H1 (cell line): ENCODE measurements around the gene CRELD1. TPM values are rescaled to one million over a fixed set of nuclear protein-coding genes. Genes with fewer than 3 reads are reported as not detected.

ENCODE experiments used
- CTCF ChIA-PET: fragments of 300-600 bp; sonication (Branson Sonifier 250); formaldehyde crosslinking; loops from one replicate; lab custom pipeline; 2021; ENCODE audit not compliant: partially characterized antibody; lab: Charles Lee
- POLR2A ChIA-PET: fragments of 300-600 bp; sonication (Branson Sonifier 250); formaldehyde crosslinking; loops from one replicate; lab custom pipeline; 2021; ENCODE audit warnings: inconsistent platforms; ENCODE audit not compliant: partially characterized antibody; lab: Charles Lee
- DNase-seq, 2 experiments: peaks; one replicate each; pipeline versions ENCODE4 v3.0.0 to v3.0.0-alpha.2; 2010 to 2022; ENCODE audit warnings: low spot score in 2 of 2, low read depth in 1 of 2, mixed read lengths in 1 of 2
- FAIRE-seq: peaks from 2 replicates; lab custom pipeline; 2011; peaks lifted over from hg19 to GRCh38; lab: Jason Lieb, UNC
- H2AFZ ChIP-seq: 2 replicates; pipeline ENCODE4 v1.8.1; 2012; ENCODE audit warnings: low read length, inconsistent platforms
- H2AK5ac ChIP-seq: 2 replicates; pipeline ENCODE4 v1.6.1; 2013; ENCODE audit warnings: low read depth, low read length
- H2BK120ac ChIP-seq: replicated peaks from 2 replicates; pipeline ENCODE3; 2013; ENCODE audit warnings: low read depth, low read length, inconsistent platforms
- H2BK12ac ChIP-seq: 2 replicates; pipeline ENCODE4 v1.6.1; 2013; ENCODE audit warnings: low read depth, low read length
- H2BK15ac ChIP-seq: 2 replicates; pipeline ENCODE4 v1.6.1; 2013; ENCODE audit warnings: low read length
- H2BK20ac ChIP-seq: 2 replicates; pipeline ENCODE4 v1.6.1; 2013; ENCODE audit warnings: low read length
- H2BK5ac ChIP-seq: 2 replicates; pipeline ENCODE4 v1.6.1; 2013; ENCODE audit warnings: low read depth, low read length
- H3K14ac ChIP-seq: 2 replicates; pipeline ENCODE4 v1.6.1; 2013; ENCODE audit warnings: inconsistent platforms; ENCODE audit not compliant: insufficient read length
- H3K18ac ChIP-seq: 2 replicates; pipeline ENCODE4 v1.6.1; 2013; ENCODE audit warnings: low read length; ENCODE audit errors: extremely low read depth
- H3K23ac ChIP-seq: 2 replicates; pipeline ENCODE4 v1.6.1; 2013; ENCODE audit warnings: inconsistent platforms; ENCODE audit not compliant: insufficient read length
- H3K23me2 ChIP-seq: 2 replicates; pipeline ENCODE4 v1.6.1; 2013; ENCODE audit warnings: low read depth, low read length
- H3K27ac ChIP-seq: 2 replicates; pipeline ENCODE4 v1.6.1; 2011; ENCODE audit warnings: low read depth, low read length, inconsistent platforms
- H3K27me3 ChIP-seq, 4 experiments: replicated peaks in 1 of 4; 1 replicate in 1 of 4; 2 replicates in 3 of 4; pipeline versions ENCODE4 v1.6.1 to v1.8.1; 2011 to 2013; ENCODE audit warnings: low read length in 3 of 4, mild to moderate bottlenecking in 3 of 4, inconsistent platforms in 2 of 4, mixed read lengths in 2 of 4, moderate library complexity in 1 of 4; ENCODE audit not compliant: control insufficient read depth in 3 of 4, insufficient read depth in 3 of 4; ENCODE audit errors: extremely low read depth in 1 of 4
- H3K36me3 ChIP-seq, 4 experiments: 2 replicates each; pipeline versions ENCODE4 v1.6.1 to v1.8.1; 2011 to 2013; ENCODE audit warnings: mild to moderate bottlenecking in 4 of 4, low read length in 3 of 4, moderate library complexity in 2 of 4, control low read depth in 1 of 4, inconsistent platforms in 1 of 4; ENCODE audit not compliant: insufficient read depth in 4 of 4, control insufficient read depth in 2 of 4
- H3K4ac ChIP-seq: replicated peaks from 2 replicates; pipeline ENCODE3; 2013; ENCODE audit warnings: low read length, low read depth, mixed read lengths, inconsistent platforms; ENCODE audit not compliant: insufficient read length
- H3K4me1 ChIP-seq, 4 experiments: replicated peaks in 1 of 4; 1 replicate in 1 of 4; 2 replicates in 3 of 4; pipeline versions ENCODE4 v1.6.1 to v1.8.1; 2011 to 2013; ENCODE audit warnings: low read length in 3 of 4, inconsistent platforms in 2 of 4, mixed read lengths in 1 of 4; ENCODE audit not compliant: insufficient read depth in 4 of 4, control insufficient read depth in 3 of 4
- H3K4me2 ChIP-seq, 2 experiments: 2 replicates each; pipeline versions ENCODE4 v1.6.1 to v1.8.1; 2011 to 2013; ENCODE audit warnings: low read depth in 2 of 2, low read length in 2 of 2, control low read depth in 1 of 2, inconsistent platforms in 1 of 2, mild to moderate bottlenecking in 1 of 2; ENCODE audit not compliant: insufficient read depth in 1 of 2
- H3K4me3 ChIP-seq, 4 experiments: fragments of 200-600, 300-600 bp in 1 of 4; sonication (generic), shearing (Covaris generic), sonication (Bioruptor Twin) in 1 of 4; 2 replicates each; pipeline versions ENCODE4 v1.5.1 to v1.8.1; 2011 to 2016; ENCODE audit warnings: low read length in 4 of 4, low read depth in 3 of 4, control low read depth in 2 of 4, inconsistent platforms in 2 of 4, mild to moderate bottlenecking in 2 of 4, mixed read lengths in 1 of 4, moderate library complexity in 1 of 4; ENCODE audit not compliant: insufficient read depth in 2 of 4; ENCODE audit errors: extremely low read depth in 1 of 4
- H3K56ac ChIP-seq: replicated peaks from 2 replicates; pipeline ENCODE3; 2013; ENCODE audit warnings: low read depth, mild to moderate bottlenecking, mixed read lengths, low read length, inconsistent platforms; ENCODE audit not compliant: insufficient read length
- H3K79me1 ChIP-seq: 2 replicates; pipeline ENCODE4 v1.6.1; 2013; ENCODE audit warnings: low read depth, low read length, control low read depth
- H3K79me2 ChIP-seq, 2 experiments: 2 replicates each; pipeline versions ENCODE4 v1.6.1 to v1.8.1; 2012 to 2013; ENCODE audit warnings: low read length in 2 of 2, mild to moderate bottlenecking in 2 of 2, inconsistent platforms in 1 of 2; ENCODE audit not compliant: insufficient read depth in 2 of 2, control insufficient read depth in 1 of 2
- H3K9ac ChIP-seq, 4 experiments: replicated peaks in 1 of 4; 1 replicate in 1 of 4; 2 replicates in 3 of 4; pipeline versions ENCODE4 v1.6.1 to v1.8.1; 2011 to 2013; ENCODE audit warnings: low read depth in 3 of 4, low read length in 3 of 4, control low read depth in 2 of 4, mild to moderate bottlenecking in 2 of 4, moderate library complexity in 2 of 4, inconsistent platforms in 1 of 4; ENCODE audit errors: extremely low read depth in 1 of 4
- H3K9me3 ChIP-seq, 2 experiments: 2 replicates each; pipeline versions ENCODE4 v1.6.1 to v1.8.1; 2012 to 2013; ENCODE audit warnings: mild to moderate bottlenecking in 2 of 2, moderate library complexity in 2 of 2, control low read depth in 1 of 2, inconsistent platforms in 1 of 2, low read depth in 1 of 2, low read length in 1 of 2, mixed read lengths in 1 of 2; ENCODE audit not compliant: insufficient read depth in 2 of 2
- H4K20me1 ChIP-seq, 2 experiments: replicated peaks in 1 of 2; 2 replicates each; pipeline versions ENCODE3 to v1.8.1; 2011 to 2013; ENCODE audit warnings: inconsistent platforms in 2 of 2, low read length in 2 of 2, mild to moderate bottlenecking in 1 of 2; ENCODE audit not compliant: insufficient read depth in 2 of 2, control insufficient read depth in 1 of 2
- H4K5ac ChIP-seq: 2 replicates; pipeline ENCODE4 v1.6.1; 2013; ENCODE audit warnings: low read length, low read depth, mixed read lengths, inconsistent platforms; ENCODE audit not compliant: insufficient read length
- H4K8ac ChIP-seq: 2 replicates; pipeline ENCODE4 v1.8.0; 2013; ENCODE audit warnings: mild to moderate bottlenecking, moderate library complexity, low read length, inconsistent platforms; ENCODE audit not compliant: insufficient read depth; ENCODE audit errors: extremely low read depth
- H4K91ac ChIP-seq: replicated peaks from 2 replicates; pipeline ENCODE3; 2013; ENCODE audit warnings: low read length, mixed read lengths, inconsistent platforms; ENCODE audit not compliant: insufficient read length
- ASH2L ChIP-seq: fragments of 200-600, 300-600 bp; sonication (generic); IDR thresholded peaks from one replicate; pipeline ENCODE4 v1.7.1; 2017; ENCODE audit warnings: low read length
- BRCA1 ChIP-seq: IDR thresholded peaks from 2 replicates; pipeline ENCODE4 v1.6.1; 2012; ENCODE audit warnings: low read depth, low read length, improper control_type of control experiment
- CBX5 ChIP-seq: fragments of 300-800, 300-1000 bp; sonication (generic); IDR thresholded peaks from 2 replicates; pipeline ENCODE4 v1.7.1; 2016; ENCODE audit warnings: antibody characterized with exemption, low read length, low read depth
- CHD2 ChIP-seq: IDR thresholded peaks from 2 replicates; pipeline ENCODE4 v1.6.1; 2012; ENCODE audit warnings: low read length, improper control_type of control experiment
- HDAC6 ChIP-seq: IDR thresholded peaks from one replicate; pipeline ENCODE4 v1.7.1; 2012; ENCODE audit warnings: low read depth, mild to moderate bottlenecking, inconsistent platforms, low read length, moderate library complexity
- KDM5A ChIP-seq: fragments of 200-600 bp; IDR thresholded peaks from 2 replicates; pipeline ENCODE4 v1.7.1; 2012; ENCODE audit warnings: mild to moderate bottlenecking, low read length, inconsistent platforms, mixed read lengths
- MAFK ChIP-seq: IDR thresholded peaks from 2 replicates; pipeline ENCODE4 v1.6.1; 2012; ENCODE audit warnings: low read depth, mild to moderate bottlenecking, improper control_type of control experiment, low read length
- MAX ChIP-seq: IDR thresholded peaks from 2 replicates; pipeline ENCODE4 v1.6.1; 2012; ENCODE audit warnings: inconsistent platforms
- SAP30 ChIP-seq: fragments of 300-600 bp; sonication (generic); IDR thresholded peaks from 2 replicates; pipeline ENCODE4 v1.7.1; 2012; ENCODE audit warnings: low read length, moderate library complexity, mild to moderate bottlenecking, inconsistent platforms; ENCODE audit not compliant: insufficient read depth, insufficient replicate concordance
- SP1 ChIP-seq: IDR thresholded peaks from 2 replicates; pipeline ENCODE4 v1.6.1; 2011; ENCODE audit warnings: low read depth, low read length
- SP4 ChIP-seq: IDR thresholded peaks from 2 replicates; pipeline ENCODE4 v1.6.1; 2012; ENCODE audit warnings: low read length, inconsistent platforms
- TAF7 ChIP-seq: optimal IDR thresholded peaks from 2 replicates; pipeline ENCODE3; 2011; ENCODE audit warnings: low read depth, mild to moderate bottlenecking, inconsistent platforms, low read length, moderate library complexity, borderline replicate concordance
- WGBS, 2 experiments: shearing (Covaris generic) in 1 of 2; methylation state at CpG; one replicate each; pipeline versions ENCODE4 v1.1.6 to v1.1.7; 2013 to 2015; ENCODE audit warnings: low lambda C conversion rate in 2 of 2, mixed read lengths in 2 of 2, inconsistent platforms in 1 of 2, low coverage in 1 of 2, missing lambda C conversion rate in 1 of 2; ENCODE audit not compliant: insufficient replicate concordance in 2 of 2, insufficient coverage in 1 of 2, insufficient read length in 1 of 2; ENCODE audit errors: extremely low coverage in 1 of 2, missing lambda C conversion rate in 1 of 2; 5-methylcytosine and 5-hydroxymethylcytosine counted together
- polyA plus RNA-seq, 7 experiments: library from polyadenylated mRNA; depleted of rRNA in 3 of 7; stranded (reverse) in 5 of 7; unstranded in 2 of 7; fragments of >200 nt in 5 of 7; fragments of 200-250 nt in 2 of 7; gene quantifications; 1 replicate in 5 of 7; 2 replicates in 1 of 7; 4 replicates in 1 of 7; pipeline versions ENCODE4 v1.2.1 to v1.2.3, GENCODE V29; 2011 to 2013; ENCODE audit warnings: missing spikeins in 2 of 7, mixed read lengths in 2 of 7
- total RNA-seq: library from RNA; stranded (reverse); fragmentation: NEBNext Ultra II Directional; extraction: Animal tissue kit (Norgen Biotek cat#: 25700); gene quantifications from 2 replicates; pipeline ENCODE4 v1.2.1, GENCODE V29; 2021

Gene CRELD1
- total and polyA plus RNA-seq, 2 of the 8 experiments (the other 6 are each of a cell fraction or from before 2014, with no cell fraction given), result 12.9 to 15.1 TPM

- 89% methylated on average over 7 of the region's 7 CpGs; no CpG with 5 or more reads in 1 of the 2 experiments for whole genome bisulfite sequencing, 2 experiments
- FAIRE-seq, result no peak
- TF ChIP-seq MAFK (no peak), BRCA1 (no peak), CHD2 (no peak), ASH2L (no peak), SP4 (no peak), MAX (no peak), CBX5 (no peak), HDAC6 (no peak), SP1 (no peak), SAP30 (no peak), TAF7 (no peak), KDM5A (no peak)
Measured at GRCh38 chr3:9976721-9977709, 43.4 kb downstream of the CRELD1 start.

More at GRCh38 chr3:9976721-9977709, 43.4 kb downstream of the CRELD1 start:
- Histone ChIP-seq H2BK12ac (no peak overlapping the region), H3K18ac (no peak overlapping the region), H4K5ac (no peak overlapping the region), H4K20me1 (peaks cover 0 to 1% of the 10 kb centered on the region in 2 experiments), H4K8ac (no peak overlapping the region), H3K4me3 (no peak overlapping the region), H3K14ac (no peak overlapping the region), H3K79me2 (no peaks in the 10 kb centered on the region), H3K79me1 (peaks cover 2% of the 10 kb centered on the region; the same call in 1 of the 2 replicates), H4K91ac (no peak overlapping the region), H3K27ac (no peak overlapping the region), H3K23ac (no peak overlapping the region), H3K36me3 (peaks cover 4 to 30% (median 16%) of the 10 kb centered on the region in 4 experiments), H2BK5ac (no peak overlapping the region), H3K9ac (no peak overlapping the region), H2BK120ac (no peak overlapping the region), H2BK20ac (no peak overlapping the region), H3K9me3 (no peaks in the 10 kb centered on the region), H3K23me2 (no peaks in the 10 kb centered on the region), H3K27me3 (no peaks in the 10 kb centered on the region), H2BK15ac (no peak overlapping the region), H3K4me1 (no peaks in the 10 kb centered on the region), H2AK5ac (no peak overlapping the region), H3K4ac (no peak overlapping the region), H3K4me2 (no peak overlapping the region), H2AFZ (no peak overlapping the region), H3K56ac (no peak overlapping the region)
- POLR2A ChIA-PET, result interaction anchor here (0.6 to 1.9 kb wide), 4 partner anchors 9 to 52 kb away, joined by 3 to 4 read pairs (median 4); partner anchors contain the start of gene EMC3
- DNase-seq, result no peak
- CTCF ChIA-PET, result interaction anchor here (0.9 to 2.2 kb wide), 4 partner anchors 10 to 175 kb away, joined by 3 to 7 read pairs (median 5); no protein-coding TSS in a partner anchor
